SK-N-MC (cell line): ENCODE data around the gene TMEM59L.

Experiments used
- EZH2 ChIP-seq: fragments of 200-600 bp; sonication (generic); IDR thresholded peaks from one replicate; pipeline ENCODE4 v1.6.1; 2017; ENCODE audit warnings: antibody characterized with exemption
- FOXP2 ChIP-seq: optimal IDR thresholded peaks from 2 replicates; pipeline ENCODE3; 2011; ENCODE audit warnings: mild to moderate bottlenecking, moderate library complexity; ENCODE audit not compliant: insufficient read depth; ENCODE audit errors: extremely low read length, control extremely low read depth
- POLR2AphosphoS5 ChIP-seq: IDR thresholded peaks from 2 replicates; pipeline ENCODE4 v1.6.1; 2012; ENCODE audit warnings: mild to moderate bottlenecking, low read depth, low read length, borderline replicate concordance

DNA sequence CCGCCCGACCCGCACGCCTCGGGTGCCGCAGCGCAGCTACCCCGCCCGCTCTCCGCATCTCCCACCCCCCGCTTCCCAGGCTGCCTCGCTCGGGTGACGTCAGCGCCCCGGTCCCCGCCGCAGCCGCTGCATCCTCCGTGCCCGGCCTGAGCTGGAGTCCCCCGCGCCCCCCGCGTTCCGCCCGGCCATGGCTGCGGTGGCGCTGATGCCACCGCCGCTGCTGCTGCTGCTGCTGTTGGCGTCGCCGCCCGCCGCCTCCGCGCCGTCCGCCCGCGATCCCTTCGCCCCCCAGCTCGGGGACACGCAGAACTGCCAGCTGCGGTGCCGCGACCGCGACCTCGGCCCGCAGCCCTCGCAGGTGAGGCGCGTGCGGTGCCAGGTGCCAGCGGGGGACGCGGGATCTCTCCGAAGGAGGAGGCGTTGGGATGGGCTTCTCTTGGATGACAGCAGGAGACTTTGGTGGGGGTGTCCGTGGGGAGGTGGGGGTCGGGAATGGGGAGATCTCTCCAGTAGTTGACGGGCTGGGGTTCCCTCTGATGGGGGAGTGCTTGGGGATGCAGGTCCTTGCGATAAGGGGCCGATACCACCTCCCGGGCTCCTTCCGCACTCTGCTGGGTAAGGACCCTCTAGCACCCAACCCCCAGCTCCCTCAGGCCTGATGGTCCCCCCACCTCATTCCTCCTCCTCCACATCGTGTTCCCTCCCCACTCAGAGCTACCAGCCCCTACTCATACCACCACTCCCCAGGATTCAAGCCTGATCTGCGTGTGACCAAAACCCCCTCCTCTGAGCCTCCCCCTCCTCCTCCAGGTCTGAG lies at the start of gene TMEM59L:
- TF ChIP-seq FOXP2 (no peak), POLR2AphosphoS5 (no peak), EZH2 (no peak)
